A204.1 (cell line): ENCODE measurements around the gene AKR1C8.
"Not testable (repeated sequence)": the region's sequence is repeated elsewhere in the genome, so short reads cannot be mapped to it uniquely, and the experiment has no call there.

Experiments used
- FAIRE-seq: peaks from 2 replicates; lab custom pipeline; 2012; peaks lifted over from hg19 to GRCh38; lab: Jason Lieb, UNC

Gene AKR1C8

DNA sequence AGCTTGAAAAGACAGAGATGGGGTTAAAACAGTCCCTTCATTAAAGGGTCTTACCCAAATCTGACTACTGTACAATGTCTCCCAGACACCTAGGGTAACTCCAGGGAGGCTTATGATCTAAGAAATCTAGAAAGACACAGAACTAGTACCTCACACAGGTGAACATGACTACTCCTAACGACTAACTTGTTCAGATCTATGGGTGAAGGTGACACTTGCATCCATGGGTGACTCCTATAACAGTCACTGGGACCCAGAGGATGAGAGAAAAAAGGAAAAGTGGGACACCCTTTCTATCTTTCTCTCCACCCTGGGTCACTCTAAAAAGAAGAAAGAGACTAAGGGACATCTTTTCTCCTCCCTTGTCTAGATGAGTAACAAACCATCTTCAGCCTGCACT lies 19.2 kb downstream of the AKR1C8 start:
- no peak for FAIRE-seq

DNA sequence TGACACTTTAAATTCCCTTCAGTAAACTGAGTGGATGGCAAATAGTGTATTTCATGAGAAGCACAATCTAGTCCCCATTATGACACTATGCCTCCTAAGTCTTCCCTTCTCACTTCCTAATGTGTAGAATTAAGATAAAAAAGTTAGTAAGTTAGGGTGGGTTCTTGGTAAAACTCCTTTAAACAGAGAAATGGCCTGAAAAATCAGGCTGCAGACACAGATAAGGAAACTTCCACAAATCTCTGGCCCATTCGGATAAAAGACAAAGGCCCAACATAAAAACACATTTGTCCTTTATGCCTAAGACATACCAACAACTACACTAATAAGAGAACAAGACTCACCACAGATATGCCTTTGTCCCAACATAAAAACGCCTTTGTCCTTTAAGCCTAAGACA lies 21.5 kb downstream of the AKR1C8 start:
- FAIRE-seq, result no peak

GRCh38 chr10:5159126-5159525 lies 25.8 kb downstream of the AKR1C8 start:
- no peak for FAIRE-seq

GRCh38 chr10:5157501-5157900 lies 27.4 kb downstream of the AKR1C8 start:
- FAIRE-seq, result no peak

DNA sequence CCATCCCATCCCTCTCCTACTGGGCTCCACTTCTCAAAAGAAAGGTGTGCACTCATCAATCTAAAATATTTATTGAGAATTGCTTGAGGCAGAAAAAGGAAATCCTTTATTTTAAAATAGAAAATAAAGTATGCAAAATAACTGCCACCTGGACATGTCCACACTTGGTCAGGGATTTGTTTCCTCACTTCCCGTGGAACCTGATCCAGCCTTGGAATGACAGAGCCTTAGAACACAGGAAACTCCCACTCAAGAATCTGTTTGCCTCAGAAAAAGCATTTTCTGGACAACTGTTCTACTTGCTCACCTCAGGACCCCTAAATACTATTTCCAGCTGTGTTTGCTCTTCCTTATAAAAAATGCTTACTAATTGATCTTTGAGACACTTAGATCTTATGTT lies 29.0 kb downstream of the AKR1C8 start:
- no peak for FAIRE-seq

DNA sequence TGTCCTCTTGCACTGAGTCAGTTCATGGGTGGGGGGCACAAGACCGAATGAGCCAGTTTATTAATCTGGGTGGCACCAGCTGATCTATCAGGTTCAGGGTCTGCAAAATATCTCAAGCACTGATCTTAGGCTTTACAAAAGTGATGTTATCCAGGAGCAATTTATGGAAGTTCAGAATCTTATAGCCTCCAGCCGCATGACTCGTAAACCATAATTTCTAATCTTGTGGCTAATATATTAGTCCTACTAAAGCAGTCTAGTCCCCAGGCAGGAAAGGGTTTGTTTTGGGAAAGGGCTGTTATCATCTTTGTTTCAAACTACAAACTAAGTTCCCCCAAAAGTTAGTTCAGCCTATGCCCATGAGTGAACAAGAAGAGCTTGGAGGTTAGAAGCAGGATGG lies 33.9 kb downstream of the AKR1C8 start:
- no peak for FAIRE-seq

GRCh38 chr10:5148678-5149032 lies 36.3 kb downstream of the AKR1C8 start:
- FAIRE-seq, result no peak

DNA sequence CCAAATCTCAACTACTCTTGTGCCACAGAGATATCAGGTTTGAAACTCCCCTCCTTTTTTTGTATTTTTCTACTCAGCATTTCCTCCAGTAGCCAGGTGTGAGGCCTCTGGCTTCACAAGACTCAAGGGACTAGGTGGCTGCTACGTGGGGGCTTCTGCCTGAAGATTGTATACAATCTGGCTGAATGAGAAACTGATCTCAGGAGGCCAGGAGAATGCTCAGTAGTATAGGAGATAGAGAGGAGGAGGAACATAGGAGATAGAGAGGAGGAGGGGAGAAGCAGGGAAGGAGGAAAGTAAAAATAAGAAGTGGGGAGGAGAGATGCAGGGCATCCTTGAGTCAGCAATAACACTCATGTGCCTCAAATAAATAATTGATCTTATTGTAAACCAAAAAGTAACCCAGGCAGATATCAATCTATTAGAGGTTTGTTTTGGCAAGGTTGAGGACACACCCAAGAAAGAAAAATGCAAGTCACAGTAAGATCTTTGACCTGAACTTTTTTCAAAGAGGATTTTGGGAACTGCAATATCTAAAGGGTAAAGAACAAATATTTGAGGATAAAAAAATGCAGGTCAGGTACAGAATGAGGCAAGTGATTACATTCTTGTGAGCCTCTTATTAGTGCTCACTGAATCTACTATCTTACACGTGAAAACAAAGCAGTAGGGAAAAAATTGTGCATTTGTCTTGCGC lies 36.8 kb downstream of the AKR1C8 start:
- no peak for FAIRE-seq

- no peak for FAIRE-seq
These were observed 37.5 kb downstream of the AKR1C8 start for GRCh38 chr10:5147255-5147980.

DNA sequence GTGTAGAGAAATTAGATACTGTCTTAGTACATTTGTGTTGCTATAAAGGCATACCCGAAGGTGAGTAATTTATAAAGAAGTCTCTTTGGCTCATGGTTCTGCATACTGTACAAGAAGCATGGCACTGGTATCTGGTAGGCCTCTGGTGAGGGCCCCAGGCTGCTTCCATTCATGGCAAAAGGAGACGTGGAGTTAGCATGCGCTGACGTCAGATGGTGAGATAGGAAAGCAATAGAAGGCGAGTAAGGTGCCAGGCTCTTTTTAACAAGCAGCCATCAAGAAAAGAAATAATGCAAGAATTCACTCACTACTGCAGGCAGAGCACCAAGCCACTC lies 38.1 kb downstream of the AKR1C8 start:
- no peak for FAIRE-seq

- FAIRE-seq, result no peak
These were observed 41.8 kb downstream of the AKR1C8 start for GRCh38 chr10:5143137-5143536.

GRCh38 chr10:5142199-5142598 lies 42.8 kb downstream of the AKR1C8 start:
- FAIRE-seq, result no peak

- not testable (repeated sequence) for FAIRE-seq
These were observed 47.3 kb downstream of the AKR1C8 start for GRCh38 chr10:5137699-5138098.

- no peak for FAIRE-seq
These were observed 48.4 kb downstream of the AKR1C8 start for GRCh38 chr10:5136468-5137087.

- FAIRE-seq, result no peak
These were observed 49.4 kb downstream of the AKR1C8 start for GRCh38 chr10:5135581-5135980.

DNA sequence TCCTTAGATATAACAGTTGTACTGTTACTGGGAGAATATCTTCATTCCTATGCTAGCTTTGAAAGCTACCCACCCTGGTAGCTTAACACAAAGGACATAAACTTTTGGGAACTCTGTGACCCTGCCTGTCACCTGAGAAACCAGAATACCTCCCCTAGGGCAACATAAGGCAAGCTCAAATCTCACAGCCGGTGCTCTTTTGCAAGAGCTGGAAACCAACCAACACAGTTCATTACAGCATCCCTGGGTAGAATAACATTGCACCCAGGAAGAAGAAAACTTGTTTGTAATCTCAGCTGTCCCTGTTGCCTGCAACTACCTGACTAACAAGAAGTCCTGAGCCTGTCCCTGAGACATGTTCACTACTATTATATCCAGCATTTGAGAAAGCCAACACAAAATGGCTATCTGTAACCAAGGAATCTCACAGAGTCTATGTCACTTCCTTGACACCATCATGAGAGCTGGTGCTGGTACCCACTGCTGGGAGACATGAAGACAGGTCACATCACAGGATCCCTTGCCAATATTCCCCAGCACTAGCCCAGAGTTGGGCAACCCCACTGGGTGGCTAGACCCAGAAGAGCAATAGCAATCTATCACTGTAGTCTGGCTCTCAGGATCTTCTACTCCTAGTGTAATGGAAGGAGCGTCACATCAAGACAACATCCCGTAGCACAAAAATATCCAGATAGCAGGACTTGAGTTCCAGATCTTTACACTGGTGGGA lies 59.5 kb downstream of the AKR1C8 start:
- no peak for FAIRE-seq

GRCh38 chr10:5123886-5124285 lies 61.1 kb downstream of the AKR1C8 start:
- no peak for FAIRE-seq

DNA sequence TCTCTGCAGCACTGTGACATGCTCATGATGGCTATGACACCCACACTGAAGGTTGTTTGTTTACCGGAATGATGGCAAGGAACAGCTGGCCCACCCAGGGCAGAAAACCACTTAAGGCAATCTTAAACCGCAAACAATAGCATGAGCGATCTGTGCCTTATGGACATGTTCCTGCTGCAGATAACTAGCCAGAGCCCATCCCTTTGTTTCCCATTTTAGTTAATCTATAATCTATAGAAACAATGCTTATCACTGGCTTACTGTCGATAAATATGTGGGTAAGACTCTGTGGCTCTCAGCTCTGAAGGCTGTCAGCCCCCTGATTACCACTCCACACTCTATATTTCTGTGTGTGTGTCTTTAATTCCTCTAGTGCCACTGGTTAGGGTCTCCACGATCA lies 65.0 kb downstream of the AKR1C8 start:
- FAIRE-seq, result not testable (repeated sequence)

GRCh38 chr10:5117026-5117425 lies 67.9 kb downstream of the AKR1C8 start:
- no peak for FAIRE-seq

- no peak for FAIRE-seq
These were observed 68.3 kb downstream of the AKR1C8 start for GRCh38 chr10:5116621-5117020.

GRCh38 chr10:5109861-5110260 lies 75.1 kb downstream of the AKR1C8 start:
- not testable (repeated sequence) for FAIRE-seq

- no peak for FAIRE-seq
These were observed 76.1 kb downstream of the AKR1C8 start for GRCh38 chr10:5108658-5109416.
